NCI-H69 (cell line): ENCODE results near the gene PVRIG.
"Not testable (repeated sequence)": the region's sequence is repeated elsewhere in the genome, so short reads cannot be mapped to it uniquely, and the experiment has no call there.

Experiments used
- DNase-seq: peaks from one replicate; lab custom pipeline; 2025; lab: John Stamatoyannopoulos, UW

PVRIG gene

DNA sequence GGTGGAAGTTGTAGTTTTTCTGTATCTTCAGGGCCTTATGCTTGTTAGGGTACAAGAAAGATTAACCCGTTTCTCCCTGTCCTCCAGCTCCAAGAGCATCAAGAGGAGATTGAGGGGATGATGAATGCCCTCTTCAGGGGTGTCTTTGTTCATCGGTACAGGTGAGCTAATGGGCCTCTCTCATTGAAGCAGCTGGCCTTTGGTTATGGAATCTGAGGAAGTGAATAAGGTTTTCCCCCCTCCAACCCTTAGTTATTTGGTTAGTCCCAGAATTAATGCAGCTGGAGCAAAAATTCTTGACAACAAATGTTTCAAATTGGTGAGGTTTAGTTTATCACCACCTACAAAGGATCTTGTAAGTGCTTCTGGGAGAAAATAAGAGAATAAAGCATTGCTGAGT is 24.5 kb upstream of the PVRIG start:
- no peak for DNase-seq

DNA sequence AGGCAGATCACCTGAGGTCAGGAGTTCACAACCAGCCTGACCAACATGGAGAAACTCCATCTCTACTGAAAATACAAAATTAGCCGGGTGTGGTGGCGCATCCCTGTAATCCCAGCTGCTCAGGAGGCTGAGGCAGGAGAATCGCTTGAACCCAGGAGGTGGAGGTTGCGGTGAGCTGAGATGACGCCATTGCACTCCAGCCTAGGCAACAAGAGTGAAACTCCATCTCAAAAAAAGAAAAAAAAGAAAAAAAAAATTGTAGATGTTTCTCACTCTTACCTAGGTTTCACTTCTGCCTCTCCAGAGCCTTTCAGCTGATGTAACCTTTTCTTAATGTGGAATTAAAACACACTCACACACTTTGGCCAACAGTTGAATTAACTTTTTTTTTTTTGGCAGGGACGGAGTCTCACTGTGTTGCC is 23.8 kb upstream of the PVRIG start:
- DNase-seq, result not testable (repeated sequence)

GRCh38 chr7:100198266-100198665 is 21.5 kb upstream of the PVRIG start:
- DNase-seq, result no peak

DNA sequence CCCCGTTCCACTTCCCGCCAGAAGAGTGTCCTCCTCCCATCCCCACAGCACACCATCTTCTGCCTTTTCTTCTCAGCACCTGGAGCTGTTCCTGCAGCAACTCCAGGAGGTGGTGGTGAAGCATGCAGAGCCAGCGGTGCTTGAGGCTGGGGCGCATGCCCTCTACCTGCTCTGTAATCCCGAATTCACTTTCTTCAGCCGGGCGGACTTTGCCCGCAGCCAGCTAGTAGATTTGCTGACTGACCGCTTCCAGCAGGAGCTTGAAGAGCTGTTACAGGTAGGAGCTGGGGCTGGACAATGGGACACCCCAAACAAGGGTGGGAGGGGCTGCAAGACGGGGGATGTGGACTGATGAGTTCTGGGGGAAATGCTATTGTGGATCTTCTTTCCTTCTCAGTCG is 19.1 kb upstream of the PVRIG start:
- no peak for DNase-seq

GRCh38 chr7:100204454-100204853 is 15.3 kb upstream of the PVRIG start:
- no peak for DNase-seq

- DNase-seq, result no peak
Measured at GRCh38 chr7:100208911-100209408, 10.8 kb upstream of the PVRIG start.

DNA sequence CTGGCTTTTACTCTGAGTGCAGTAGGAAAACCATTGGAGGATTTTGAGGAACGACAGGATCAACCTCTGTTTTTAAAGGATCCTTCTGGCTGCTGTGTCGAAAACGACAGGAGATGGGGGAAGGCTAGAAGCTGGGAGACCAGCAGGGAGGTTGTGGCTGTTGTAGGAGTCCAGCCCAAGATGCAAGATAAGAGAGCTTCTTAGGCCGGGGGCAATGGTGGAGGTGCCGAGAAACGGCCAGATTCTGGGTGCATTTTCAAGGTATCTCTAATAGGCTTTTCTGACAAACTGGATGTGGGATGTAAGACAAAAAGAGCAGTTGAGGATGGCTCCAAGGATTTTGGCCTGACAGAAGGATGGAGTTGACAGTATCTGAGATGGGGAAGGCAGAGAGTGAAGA is 10.3 kb upstream of the PVRIG start:
- DNase-seq, result no peak

GRCh38 chr7:100210805-100211204 is 8.9 kb upstream of the PVRIG start:
- no peak for DNase-seq

GRCh38 chr7:100211342-100211780 is 8.4 kb upstream of the PVRIG start:
- DNase-seq, result no peak

DNA sequence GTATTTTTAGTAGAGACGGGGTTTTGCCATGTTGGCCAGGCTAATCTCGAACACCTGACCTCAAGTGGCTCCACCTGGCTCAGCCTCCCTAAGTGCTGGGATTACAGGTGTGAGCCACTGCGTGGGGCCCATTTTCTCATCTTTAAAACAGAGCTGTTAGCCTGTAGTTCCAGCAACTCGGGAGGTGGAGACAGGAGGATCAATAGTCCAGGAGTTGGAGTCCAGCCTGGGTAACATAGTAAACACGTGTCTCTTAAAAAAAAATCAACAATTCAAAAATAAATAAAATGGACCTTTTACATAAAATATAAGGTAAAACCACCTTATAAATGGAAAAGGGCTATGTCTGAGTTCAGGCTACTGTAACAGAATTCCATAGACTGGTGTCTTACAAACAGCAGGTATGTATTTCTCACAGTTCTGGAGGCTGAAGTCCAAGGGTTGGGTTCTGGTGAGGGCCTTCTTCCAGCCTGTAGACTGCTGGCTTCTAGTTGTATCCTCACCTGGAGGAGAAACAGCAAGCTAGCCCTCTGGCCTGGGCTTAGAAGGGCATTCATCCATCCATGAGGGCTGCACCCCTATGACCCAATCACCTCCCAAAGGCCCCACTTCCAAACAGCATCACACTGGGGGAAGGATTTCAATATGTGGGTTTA is 7.0 kb upstream of the PVRIG start:
- no peak for DNase-seq

DNA sequence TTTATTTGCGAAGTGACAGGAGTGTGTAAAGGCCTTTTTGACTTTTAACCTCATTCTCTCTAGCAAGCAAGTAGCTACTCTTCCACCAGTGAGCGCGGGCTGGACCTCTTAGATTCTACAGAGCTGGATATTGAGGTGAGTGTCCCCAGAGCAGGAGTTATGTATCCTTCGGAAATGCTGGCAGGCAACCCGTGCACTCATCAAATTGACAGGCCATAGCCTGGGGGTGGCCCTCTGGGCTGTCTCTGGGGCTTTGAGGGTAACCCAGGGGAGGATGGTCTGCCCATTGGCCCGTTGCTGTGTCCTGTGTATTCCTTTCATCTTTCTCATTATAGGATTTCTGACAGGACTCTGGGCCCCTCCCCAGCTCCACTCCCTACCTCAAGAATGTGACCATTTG is 6.1 kb upstream of the PVRIG start:
- no peak for DNase-seq

- not testable (repeated sequence) for DNase-seq
Measured at GRCh38 chr7:100214356-100214755, 5.4 kb upstream of the PVRIG start.

DNA sequence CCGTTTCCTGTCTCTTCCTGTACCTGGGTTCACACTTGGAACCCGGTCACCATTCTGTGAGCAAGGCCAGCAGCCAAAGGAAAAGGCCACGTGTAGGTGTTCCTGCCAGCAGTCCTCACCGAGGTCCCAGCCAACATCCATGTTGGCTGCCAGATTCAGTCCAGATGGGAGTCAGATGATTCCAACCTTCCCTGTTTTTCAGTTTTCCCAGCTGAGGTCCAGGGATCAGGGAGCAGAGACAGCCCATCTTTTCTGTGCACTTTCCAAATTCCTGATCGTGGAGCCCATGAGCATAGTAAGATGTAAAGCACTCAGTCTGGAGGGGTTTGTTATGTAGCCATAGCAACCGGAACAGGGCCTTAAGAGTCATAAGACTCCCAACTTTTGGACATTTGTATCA is 3.9 kb upstream of the PVRIG start:
- DNase-seq, result no peak

- DNase-seq, result peak; percentile 66
Measured at GRCh38 chr7:100217934-100218333, 1.8 kb upstream of the PVRIG start.

DNA sequence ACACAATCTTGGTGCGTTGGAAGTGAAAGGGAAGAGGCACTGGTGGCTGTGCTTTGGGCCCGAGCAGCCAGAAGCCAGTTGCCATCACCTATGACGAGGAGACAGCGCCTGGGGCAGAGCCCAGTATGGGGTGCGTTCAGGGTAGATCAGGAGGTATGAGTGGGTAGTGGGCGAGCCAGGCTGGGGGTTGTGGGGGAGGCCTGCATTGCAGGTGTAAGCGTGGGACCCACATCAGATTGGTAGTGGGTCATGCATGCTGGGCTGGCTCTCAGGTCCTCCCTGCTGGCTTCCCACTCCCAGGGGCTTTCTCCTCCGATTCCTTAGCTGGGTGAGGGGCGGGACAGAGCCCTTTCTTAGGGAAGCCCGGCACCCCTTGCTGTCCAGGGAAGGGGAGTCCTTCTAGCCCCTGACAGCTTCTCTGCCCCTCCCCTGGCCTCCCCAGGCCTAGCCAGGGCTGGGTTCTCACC is 445 bp upstream of the PVRIG start:
- DNase-seq, result no peak

- DNase-seq, result no peak
Measured at GRCh38 chr7:100220586-100221230, 959 bp downstream of the PVRIG start.

DNA sequence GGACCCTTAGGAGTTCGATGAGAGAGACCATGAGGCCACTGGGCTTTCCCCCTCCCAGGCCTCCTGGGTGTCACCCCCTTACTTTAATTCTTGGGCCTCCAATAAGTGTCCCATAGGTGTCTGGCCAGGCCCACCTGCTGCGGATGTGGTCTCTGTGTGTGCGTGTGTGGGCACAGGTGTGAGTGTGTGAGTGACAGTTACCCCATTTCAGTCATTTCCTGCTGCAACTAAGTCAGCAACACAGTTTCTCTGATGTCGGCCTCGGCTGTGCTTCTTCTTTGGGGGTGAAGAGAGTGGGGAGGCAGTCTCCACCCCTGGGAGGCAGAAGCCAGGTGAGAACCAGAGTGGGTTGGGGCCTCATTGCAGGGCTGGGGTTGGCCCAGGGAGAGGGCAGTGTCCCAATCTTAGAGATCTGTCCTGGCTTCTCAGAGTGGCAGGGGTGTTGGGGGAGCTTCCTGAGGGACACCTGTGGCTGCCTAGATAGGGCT is 1.5 kb downstream of the PVRIG start:
- DNase-seq, result no peak

GRCh38 chr7:100221767-100222444 is 2.2 kb downstream of the PVRIG start:
- no peak for DNase-seq

DNA sequence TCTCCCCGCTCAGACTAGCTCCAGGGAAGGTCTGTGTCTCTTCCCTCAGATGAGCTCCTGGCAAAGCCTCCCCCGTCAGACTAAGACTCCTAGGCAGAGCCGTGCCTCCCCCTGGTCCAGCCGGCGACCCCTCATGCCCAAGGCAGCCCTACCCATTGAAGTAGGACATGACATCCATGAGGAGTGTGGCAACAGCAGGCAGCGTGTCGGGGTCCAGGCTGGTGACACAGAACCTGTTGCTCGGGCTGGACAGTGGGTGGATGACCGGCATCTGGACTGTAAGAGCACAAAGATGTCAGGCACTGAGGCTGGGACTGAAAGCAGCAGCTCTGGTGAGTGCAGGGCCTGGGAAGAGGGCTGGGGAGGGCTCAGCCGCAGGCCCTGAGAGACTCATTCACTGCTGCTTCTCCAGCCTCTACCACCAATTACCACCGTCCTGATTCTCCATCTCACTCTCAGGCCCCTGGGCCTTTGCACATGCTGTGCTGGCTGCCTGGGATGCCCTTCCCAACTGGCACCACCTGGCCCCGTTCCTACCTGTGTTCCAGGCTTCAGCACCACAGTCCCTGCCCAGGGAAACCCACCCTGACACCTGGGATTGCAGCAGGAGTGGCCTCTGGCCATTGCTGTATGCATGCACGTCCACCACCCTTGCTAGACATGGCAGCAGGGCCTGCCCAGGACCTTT is 2.8 kb downstream of the PVRIG start:
- no peak for DNase-seq

DNA sequence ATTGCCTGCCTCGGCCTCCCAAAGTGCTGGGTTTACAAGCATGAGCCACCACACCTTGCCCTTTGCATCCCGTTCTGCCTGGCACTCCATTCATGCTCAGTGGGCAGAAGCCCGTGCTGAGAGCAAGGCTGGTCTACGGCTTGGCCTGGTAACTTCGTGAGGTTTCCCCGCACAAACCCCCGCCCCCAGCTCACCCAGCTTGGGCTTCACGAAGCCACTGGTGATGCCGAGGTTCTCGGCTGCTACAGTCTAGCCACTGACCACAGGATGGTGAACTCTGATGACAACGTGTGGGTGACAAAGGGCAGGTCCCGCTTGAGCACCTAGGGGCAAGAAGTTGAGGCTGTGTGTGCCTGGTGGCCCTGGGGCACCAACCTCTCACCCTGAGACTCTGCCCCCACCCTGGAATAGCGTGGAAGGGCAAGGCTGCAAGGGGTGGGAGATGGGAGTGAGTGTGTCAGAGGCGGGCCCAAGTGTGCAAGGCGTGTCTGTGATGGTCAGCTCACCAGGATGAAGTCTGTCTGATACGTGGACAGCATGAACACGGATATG is 3.7 kb downstream of the PVRIG start:
- DNase-seq, result not testable (repeated sequence)

GRCh38 chr7:100224891-100225290 is 5.1 kb downstream of the PVRIG start:
- DNase-seq, result not testable (repeated sequence)
